ENCODE data around the gene ANKIB1. TPM values are rescaled to one million over a fixed set of nuclear protein-coding genes. Genes with fewer than 3 reads are reported as not detected.

Gene ANKIB1
- total and polyA plus RNA-seq, 9 of the 15 experiments (the other 6 are each of a cell fraction or from before 2014, with no cell fraction given): 5.9 to 25.2 (median 16.1) TPM

GRCh38 chr7:92289321-92289720 lies 43.5 kb downstream of the ANKIB1 start:
- H3K4me3 ChIP-seq: no peak overlapping the region
- TF ChIP-seq RBM15 (IDR thresholded peaks at IDR 0.05; ENCODE audit: insufficient read depth, low read length): no peak
- no peak for TF ChIP-seq HNRNPL (IDR thresholded peaks at IDR 0.05; ENCODE audit: low read depth, low read length)
- no peak for TF ChIP-seq TEAD4 (IDR thresholded peaks at IDR 0.05; ENCODE audit: low read length)
- no peak for TF ChIP-seq TEAD4 (CRISPR knock-in tag; IDR thresholded peaks at IDR 0.05; ENCODE audit: borderline replicate concordance)
- TF ChIP-seq ASH1L (IDR thresholded peaks at IDR 0.05; ENCODE audit: borderline replicate concordance, low read depth, partially characterized antibody): no peak
- no peak for TF ChIP-seq POLR2AphosphoS5 (IDR thresholded peaks at IDR 0.05; ENCODE audit: control insufficient read depth, insufficient read depth, low read depth, low read length)
- no peak for TF ChIP-seq MITF (IDR thresholded peaks at IDR 0.05)
- TF ChIP-seq ATF3 (IDR thresholded peaks at IDR 0.05): no peak
- TF ChIP-seq ATF3 (CRISPR knock-in tag; conservative IDR thresholded peaks at IDR 0.05): no peak
- TF ChIP-seq COPS2 (conservative IDR thresholded peaks at IDR 0.05): no peak
- no peak for TF ChIP-seq THRAP3 (IDR thresholded peaks at IDR 0.05; ENCODE audit: borderline replicate concordance)
- TF ChIP-seq CBFB (CRISPR knock-in tag; IDR thresholded peaks at IDR 0.05): no peak
- TF ChIP-seq MTA1 (IDR thresholded peaks at IDR 0.05; ENCODE audit: borderline replicate concordance): no peak
- no peak for TF ChIP-seq RBFOX2 (IDR thresholded peaks at IDR 0.05; ENCODE audit: low read depth, low read length)
- no peak for TF ChIP-seq NR2C1 (IDR thresholded peaks at IDR 0.05)
- no peak for TF ChIP-seq NR2C1 (tag; IDR thresholded peaks at IDR 0.05)
- TF ChIP-seq HNRNPUL1 (IDR thresholded peaks at IDR 0.05; ENCODE audit: low read length): no peak
- TF ChIP-seq XRCC3 (IDR thresholded peaks at IDR 0.05): no peak
- no peak for TF ChIP-seq ZNF551 (CRISPR knock-in tag; IDR thresholded peaks at IDR 0.05)
- no peak for TF ChIP-seq CBX2 (IDR thresholded peaks at IDR 0.05; ENCODE audit: insufficient read depth, low read length, poor library complexity, severe bottlenecking)
- TF ChIP-seq ESRRA (IDR thresholded peaks at IDR 0.05; ENCODE audit: borderline replicate concordance, low read depth): no peak
- no peaks in the 10 kb centered on the region for H4K20me1 ChIP-seq (replicated peaks; ENCODE audit: control insufficient read depth, insufficient read depth, low read length)
- no peaks in the 10 kb centered on the region for H3K27me3 ChIP-seq (ENCODE audit: control insufficient read depth in 2 of 2, insufficient read depth in 2 of 2, low read length in 2 of 2)
- no TSS peak for BruUV-seq (replicated peaks)
- no peak overlapping the region for H3K9ac ChIP-seq (ENCODE audit: insufficient read depth in 1 of 2, low read depth in 2 of 2, low read length in 2 of 2)
- DNase-seq (ENCODE audit: extremely low read depth in 1 of 4, low spot score in 3 of 4) (no peak), FAIRE-seq (no peak), ATAC-seq (no peak)
- no peak overlapping the region for H3K4me2 ChIP-seq (ENCODE audit: insufficient read depth, low read length)
- 53% methylated on average over 2 of the region's 2 CpGs for WGBS (ENCODE audit: insufficient coverage, low coverage, missing lambda C conversion rate)
- peaks cover 0 to 3% of the 10 kb centered on the region in 2 experiments; a peak in 1 of 5 replicates for H3K4me1 ChIP-seq (replicated peaks in 1 of 2; ENCODE audit: control insufficient read depth in 2 of 2, insufficient read depth in 2 of 2, low read length in 2 of 2)
- H2AFZ ChIP-seq (ENCODE audit: low read depth, low read length): no peak overlapping the region
- H3K27ac ChIP-seq (ENCODE audit: extremely low read depth, low read depth, low read length): no peak overlapping the region
- no peaks in the 10 kb centered on the region for H3K9me1 ChIP-seq (ENCODE audit: control insufficient read depth, insufficient read depth, low read length)
- H3K79me2 ChIP-seq (ENCODE audit: control insufficient read depth, insufficient read depth, low read length): peaks cover 4% of the 10 kb centered on the region; the same call in 2 of the 3 replicates
- ChIA-PET CTCF (ENCODE audit: low intra/inter-chr PET ratio) (no interaction called here), POLR2A (interaction anchor here (1.7 kb wide), 1 partner anchor 10 kb away, joined by 7 read pairs; no protein-coding TSS in a partner anchor)
- H3K36me3 ChIP-seq (ENCODE audit: control insufficient read depth, insufficient read depth, low read length): no peaks in the 10 kb centered on the region
- no peaks in the 10 kb centered on the region for H3K9me3 ChIP-seq (replicated peaks; ENCODE audit: control insufficient read depth, insufficient read depth, low read depth, low read length)
- in situ Hi-C loops (cut with MboI): no loop called here
- intact Hi-C loops (cut with micrococcal nuclease): no loop called here

Data from K562 (cell line).